Choroid plexus epithelial cell (primary cell): ENCODE data around the gene MARCHF7.
A peak's percentile ranks its signal among the peaks of the same experiment; 100 is the strongest.
"Not testable (repeated sequence)": the region's sequence is repeated elsewhere in the genome, so short reads cannot be mapped to it uniquely, and the experiment has no call there.

Experiments
- DNase-seq: peaks from one replicate; pipeline ENCODE4 v3.0.0-alpha.2; 2010; ENCODE audit warnings: low read depth
- H3K4me3 ChIP-seq: 2 replicates; pipeline ENCODE4 v1.5.1; 2011; ENCODE audit warnings: low read depth, mild to moderate bottlenecking, control low read depth, low read length, moderate library complexity
- CTCF ChIP-seq: conservative IDR thresholded peaks from 2 replicates; pipeline ENCODE4 v1.5.1; 2011; ENCODE audit warnings: low read depth, mild to moderate bottlenecking, control low read depth, inconsistent platforms, low read length, moderate library complexity

The MARCHF7 gene

GRCh38 chr2:159711562-159712142, 654 bp upstream of the MARCHF7 start:
- TF ChIP-seq CTCF, result no peak
- no peak for DNase-seq

GRCh38 chr2:159712929-159713420, 669 bp downstream of the MARCHF7 start:
- peak; percentile 36 for DNase-seq
- no peak for TF ChIP-seq CTCF
- peak overlapping the region; percentile 97 for H3K4me3 ChIP-seq

More at GRCh38 chr2:159711562-159712142, 654 bp upstream of the MARCHF7 start:
- peak overlapping the region; percentile 97 for H3K4me3 ChIP-seq

- H3K4me3 ChIP-seq, result peak overlapping the region; percentile 97
- TF ChIP-seq CTCF, result peak; percentile 28
- peak; percentile 66 for DNase-seq
Observed at GRCh38 chr2:159713631-159714246, 1.4 kb downstream of the MARCHF7 start.

GRCh38 chr2:159714247-159714930, 2.1 kb downstream of the MARCHF7 start:
- DNase-seq, result peak; percentile 63
- TF ChIP-seq CTCF, result no peak
- peak overlapping the region; percentile 97 for H3K4me3 ChIP-seq

GRCh38 chr2:159715451-159715850, 3.1 kb downstream of the MARCHF7 start:
- no peak for DNase-seq
- TF ChIP-seq CTCF, result no peak
- H3K4me3 ChIP-seq, result no peak overlapping the region

- DNase-seq, H3K4me3 ChIP-seq: not testable (repeated sequence)
Observed at GRCh38 chr2:159716409-159716808, 4.1 kb downstream of the MARCHF7 start.

- TF ChIP-seq CTCF, result no peak
- DNase-seq, result no peak
- H3K4me3 ChIP-seq, result no peak overlapping the region
Observed at GRCh38 chr2:159716857-159717256, 4.6 kb downstream of the MARCHF7 start.
